Measurements from ENCODE around the gene ZC3H7B. TPM values are rescaled to one million over a fixed set of nuclear protein-coding genes. Genes with fewer than 3 reads are reported as not detected.
A peak's percentile ranks its signal among the peaks of the same experiment; 100 is the strongest.

The ZC3H7B gene
- polyA plus RNA-seq, 1 experiment, result 55.3 TPM

DNA sequence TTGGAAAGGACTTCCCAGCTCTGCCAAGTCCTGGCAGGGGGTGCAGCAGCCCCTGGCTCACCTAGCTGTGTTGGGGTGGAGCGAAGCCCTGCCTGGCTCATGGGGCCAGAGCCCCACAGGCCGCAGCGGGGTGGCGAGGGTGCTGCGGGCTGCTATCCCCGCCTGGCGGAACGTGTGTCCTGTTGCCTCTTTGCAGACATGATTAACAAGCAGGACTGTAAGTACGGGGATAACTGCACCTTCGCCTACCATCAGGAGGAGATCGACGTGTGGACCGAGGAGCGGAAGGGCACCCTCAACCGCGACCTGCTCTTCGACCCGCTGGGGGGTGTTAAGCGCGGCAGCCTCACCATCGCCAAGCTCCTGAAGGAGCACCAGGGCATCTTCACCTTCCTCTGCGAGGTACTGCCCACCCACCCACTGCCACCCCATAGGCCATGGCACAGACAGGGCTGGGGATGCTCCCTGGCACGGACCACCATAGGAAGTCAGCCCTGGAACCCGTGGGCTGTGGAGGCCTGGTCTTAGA, 44.5 kb downstream of the ZC3H7B start:
- Histone ChIP-seq H3K27me3 (ENCODE audit: control insufficient read depth, insufficient read depth, low read length) (no peaks in the 10 kb centered on the region), H3K27ac (ENCODE audit: low read depth, low read length) (no peak overlapping the region), H3K4me3 (ENCODE audit: low read depth, low read length) (no peak overlapping the region), H3K9me3 (ENCODE audit: control insufficient read depth, insufficient read depth, low read length) (no peaks in the 10 kb centered on the region; the same call in 1 of the 2 replicates)
- DNase-seq (ENCODE audit: low read depth, low spot score), result no peak
- POLR2A ChIA-PET, result no interaction called here
- TF ChIP-seq CTCF (IDR thresholded peaks at IDR 0.05; ENCODE audit: low read depth, low read length), result no peak
- CTCF ChIA-PET, result no interaction called here

- ChIA-PET CTCF (no interaction called here), POLR2A (no interaction called here)
- Histone ChIP-seq H3K9me3 (ENCODE audit: control insufficient read depth, insufficient read depth, low read length) (no peaks in the 10 kb centered on the region; the same call in 1 of the 2 replicates), H3K4me3 (ENCODE audit: low read depth, low read length) (no peak overlapping the region), H3K27me3 (ENCODE audit: control insufficient read depth, insufficient read depth, low read length) (no peaks in the 10 kb centered on the region), H3K27ac (ENCODE audit: low read depth, low read length) (no peak overlapping the region)
- DNase-seq (ENCODE audit: low read depth, low spot score), result no peak
- no peak for TF ChIP-seq CTCF (IDR thresholded peaks at IDR 0.05; ENCODE audit: low read depth, low read length)
Observed at GRCh38 chr22:41347066-41347859, 45.9 kb downstream of the ZC3H7B start.

- TF ChIP-seq CTCF (IDR thresholded peaks at IDR 0.05; ENCODE audit: low read depth, low read length), result no peak
- Histone ChIP-seq H3K27me3 (ENCODE audit: control insufficient read depth, insufficient read depth, low read length) (no peaks in the 10 kb centered on the region), H3K9me3 (ENCODE audit: control insufficient read depth, insufficient read depth, low read length) (no peaks in the 10 kb centered on the region; the same call in 1 of the 2 replicates), H3K27ac (ENCODE audit: low read depth, low read length) (no peak overlapping the region), H3K4me3 (ENCODE audit: low read depth, low read length) (no peak overlapping the region)
- ChIA-PET POLR2A (no interaction called here), CTCF (no interaction called here)
- no peak for DNase-seq (ENCODE audit: low read depth, low spot score)
Observed at GRCh38 chr22:41348964-41349484, 47.7 kb downstream of the ZC3H7B start.

- no peaks in the 10 kb centered on the region; the same call in 1 of the 2 replicates for H3K9me3 ChIP-seq (ENCODE audit: control insufficient read depth, insufficient read depth, low read length)
- TF ChIP-seq CTCF (IDR thresholded peaks at IDR 0.05; ENCODE audit: low read depth, low read length), result no peak
- no peaks in the 10 kb centered on the region for H3K27me3 ChIP-seq (ENCODE audit: control insufficient read depth, insufficient read depth, low read length)
- DNase-seq (ENCODE audit: low read depth, low spot score), result no peak
- POLR2A ChIA-PET, result no interaction called here
- peak overlapping the region; percentile 21 for H3K27ac ChIP-seq (ENCODE audit: low read depth, low read length)
- H3K4me3 ChIP-seq (ENCODE audit: low read depth, low read length), result no peak overlapping the region
- CTCF ChIA-PET, result no interaction called here
Observed at GRCh38 chr22:41350087-41350486, 48.8 kb downstream of the ZC3H7B start.

DNA sequence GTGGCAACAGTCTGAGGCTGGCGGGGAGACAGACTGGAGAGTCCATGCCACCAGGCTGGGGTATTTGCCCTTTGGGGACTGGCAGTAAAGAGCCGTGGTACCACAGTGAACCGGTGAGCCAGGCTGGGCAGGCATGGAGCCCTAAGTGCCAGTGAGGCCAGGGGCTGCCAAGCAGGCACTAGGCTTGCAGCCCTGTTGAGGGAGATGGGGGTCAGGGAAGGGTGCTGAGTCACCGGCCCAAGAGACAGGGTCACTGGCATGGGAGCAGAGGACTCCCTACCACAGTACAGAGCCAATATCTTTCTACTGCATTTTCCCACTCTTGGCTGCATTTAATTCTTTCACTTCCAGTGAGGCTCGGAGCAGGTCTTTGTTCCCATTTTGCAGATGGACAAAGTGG, 49.7 kb downstream of the ZC3H7B start:
- no peaks in the 10 kb centered on the region; the same call in 1 of the 2 replicates for H3K9me3 ChIP-seq (ENCODE audit: control insufficient read depth, insufficient read depth, low read length)
- H3K27ac ChIP-seq (ENCODE audit: low read depth, low read length), result no peak overlapping the region
- ChIA-PET CTCF (no interaction called here), POLR2A (no interaction called here)
- no peak for TF ChIP-seq CTCF (IDR thresholded peaks at IDR 0.05; ENCODE audit: low read depth, low read length)
- no peak for DNase-seq (ENCODE audit: low read depth, low spot score)
- H3K4me3 ChIP-seq (ENCODE audit: low read depth, low read length), result no peak overlapping the region
- no peaks in the 10 kb centered on the region for H3K27me3 ChIP-seq (ENCODE audit: control insufficient read depth, insufficient read depth, low read length)
